ENCODE data around the gene MYO1A. TPM values are rescaled to one million over a fixed set of nuclear protein-coding genes. Genes with fewer than 3 reads are reported as not detected.

MYO1A gene
- total RNA-seq, 1 donor from 2014 or later, result not detected

- TF ChIP-seq CTCF (conservative IDR thresholded peaks at IDR 0.05; ENCODE audit: low read depth, low read length), result no peak
- H3K4me3 ChIP-seq (ENCODE audit: low read depth, low read length), result no peak overlapping the region
- no peak for DNase-seq (ENCODE audit: low read depth)
Measured at GRCh38 chr12:57012600-57013465, 37.1 kb downstream of the MYO1A start.

- DNase-seq (ENCODE audit: low read depth), result no peak
- no peak for TF ChIP-seq CTCF (conservative IDR thresholded peaks at IDR 0.05; ENCODE audit: low read depth, low read length)
- no peak overlapping the region for H3K4me3 ChIP-seq (ENCODE audit: low read depth, low read length)
Measured at GRCh38 chr12:57011438-57012424, 38.2 kb downstream of the MYO1A start.

- no peak for DNase-seq (ENCODE audit: low read depth)
- no peak overlapping the region for H3K4me3 ChIP-seq (ENCODE audit: low read depth, low read length)
- no peak for TF ChIP-seq CTCF (conservative IDR thresholded peaks at IDR 0.05; ENCODE audit: low read depth, low read length)
Measured at GRCh38 chr12:57010627-57011247, 39.2 kb downstream of the MYO1A start.

- DNase-seq (ENCODE audit: low read depth), result no peak
- no peak for TF ChIP-seq CTCF (conservative IDR thresholded peaks at IDR 0.05; ENCODE audit: low read depth, low read length)
Measured at GRCh38 chr12:57009949-57010626, 39.8 kb downstream of the MYO1A start.

GRCh38 chr12:57008178-57008577, 41.8 kb downstream of the MYO1A start:
- no peak for DNase-seq (ENCODE audit: low read depth)
- TF ChIP-seq CTCF (conservative IDR thresholded peaks at IDR 0.05; ENCODE audit: low read depth, low read length), result peak; percentile 75

More at GRCh38 chr12:57009949-57010626, 39.8 kb downstream of the MYO1A start:
- no peak overlapping the region for H3K4me3 ChIP-seq (ENCODE audit: low read depth, low read length)

GRCh38 chr12:57006809-57007475, 43.0 kb downstream of the MYO1A start:
- H3K4me3 ChIP-seq (ENCODE audit: low read depth, low read length), result peak overlapping the region; percentile 41
- no peak for DNase-seq (ENCODE audit: low read depth)
- TF ChIP-seq CTCF (conservative IDR thresholded peaks at IDR 0.05; ENCODE audit: low read depth, low read length), result no peak

More at GRCh38 chr12:57008178-57008577, 41.8 kb downstream of the MYO1A start:
- H3K4me3 ChIP-seq (ENCODE audit: low read depth, low read length), result no peak overlapping the region

Measured in epithelial cell of proximal tubule (primary cell).